ENCODE data around the gene TSTD2. TPM values are rescaled to one million over a fixed set of nuclear protein-coding genes. Genes with fewer than 3 reads are reported as not detected.

Gene TSTD2
- total and polyA plus RNA-seq, 12 donors: 13.2 to 27.3 (median 19.2) TPM

DNA sequence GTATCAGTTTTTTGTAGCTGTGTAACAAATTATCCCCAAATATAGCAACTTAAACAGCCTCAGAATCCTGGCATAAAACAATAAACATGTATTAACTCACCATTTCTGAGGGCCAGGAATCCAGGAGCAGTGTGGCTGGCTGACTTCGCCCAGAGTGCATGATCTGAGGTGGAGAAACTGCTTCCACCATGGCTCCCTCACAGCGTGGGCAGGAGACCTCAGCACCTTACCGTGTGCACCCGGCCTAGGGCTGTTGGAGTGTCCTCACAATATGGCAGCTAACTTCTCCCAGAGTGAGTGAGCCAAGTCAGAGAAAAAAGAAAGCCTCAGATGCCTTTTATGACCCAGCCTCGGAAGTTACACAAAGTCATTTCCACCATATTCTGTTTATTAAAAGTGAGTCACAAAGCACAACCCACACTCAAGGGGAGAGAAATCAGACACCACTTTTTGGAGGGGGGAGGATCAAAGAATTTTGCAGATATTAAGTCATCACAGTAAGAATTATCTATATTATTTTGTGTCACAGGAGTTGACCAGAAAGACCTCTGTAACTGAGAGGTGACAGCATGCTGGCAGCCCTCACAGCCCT, 59.6 kb downstream of the TSTD2 start:
- no peaks in the 10 kb centered on the region for H3K9me3 ChIP-seq (replicated peaks in 1 of 3)
- H3K27me3 ChIP-seq: no peaks in the 10 kb centered on the region
- intact Hi-C loops (cut with DNase I): no loop called here
- 86 to 93% (median 89%) methylated on average over 5 of the region's 5 CpGs for WGBS, 4 donors
- DNase-seq: peak in 3 of 7 donors; percentile 9 to 50 (median 13)
- TF ChIP-seq, protein P1, sequence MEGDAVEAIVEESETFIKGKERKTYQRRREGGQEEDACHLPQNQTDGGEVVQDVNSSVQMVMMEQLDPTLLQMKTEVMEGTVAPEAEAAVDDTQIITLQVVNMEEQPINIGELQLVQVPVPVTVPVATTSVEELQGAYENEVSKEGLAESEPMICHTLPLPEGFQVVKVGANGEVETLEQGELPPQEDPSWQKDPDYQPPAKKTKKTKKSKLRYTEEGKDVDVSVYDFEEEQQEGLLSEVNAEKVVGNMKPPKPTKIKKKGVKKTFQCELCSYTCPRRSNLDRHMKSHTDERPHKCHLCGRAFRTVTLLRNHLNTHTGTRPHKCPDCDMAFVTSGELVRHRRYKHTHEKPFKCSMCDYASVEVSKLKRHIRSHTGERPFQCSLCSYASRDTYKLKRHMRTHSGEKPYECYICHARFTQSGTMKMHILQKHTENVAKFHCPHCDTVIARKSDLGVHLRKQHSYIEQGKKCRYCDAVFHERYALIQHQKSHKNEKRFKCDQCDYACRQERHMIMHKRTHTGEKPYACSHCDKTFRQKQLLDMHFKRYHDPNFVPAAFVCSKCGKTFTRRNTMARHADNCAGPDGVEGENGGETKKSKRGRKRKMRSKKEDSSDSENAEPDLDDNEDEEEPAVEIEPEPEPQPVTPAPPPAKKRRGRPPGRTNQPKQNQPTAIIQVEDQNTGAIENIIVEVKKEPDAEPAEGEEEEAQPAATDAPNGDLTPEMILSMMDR (IDR thresholded peaks at IDR 0.05): no peak
- no peak for TF ChIP-seq POLR2A (IDR thresholded peaks at IDR 0.05)
- peaks cover 17 to 25% of the 10 kb centered on the region in 2 donors for H3K4me1 ChIP-seq (replicated peaks in 1 of 2)
- no peak overlapping the region for H3K4me3 ChIP-seq
- peaks cover 0 to 37% of the 10 kb centered on the region in 2 donors for H3K36me3 ChIP-seq (replicated peaks in 1 of 2)
- H3K27ac ChIP-seq: peak overlapping the region in 1 of 5 donors; percentile 72

DNA sequence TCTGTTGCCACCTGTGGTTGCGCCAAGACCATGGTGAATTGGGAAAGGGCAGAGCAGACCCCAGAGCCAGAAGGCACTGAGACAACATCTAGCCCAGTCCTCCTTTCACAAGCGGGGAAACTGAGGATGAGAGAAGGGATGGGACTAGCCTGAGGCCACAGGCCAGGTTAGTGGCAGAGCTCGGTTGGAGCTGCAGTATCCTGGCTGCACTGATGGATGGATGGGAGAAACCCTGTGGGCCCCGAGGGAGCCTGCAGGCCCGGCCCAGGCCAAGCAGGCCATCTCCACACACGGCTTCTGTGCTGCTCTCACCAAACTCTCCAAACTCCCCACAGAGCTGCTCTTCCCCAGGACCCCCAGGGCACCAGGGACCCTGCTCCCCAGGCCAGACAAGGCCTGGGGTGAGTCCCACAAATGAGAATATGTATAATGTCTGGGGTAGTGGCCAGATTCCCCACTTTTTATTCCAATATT, 60.2 kb downstream of the TSTD2 start:
- intact Hi-C loops (cut with DNase I): no loop called here
- H3K4me1 ChIP-seq (replicated peaks in 1 of 2): peaks cover 17 to 25% of the 10 kb centered on the region in 2 donors
- peak overlapping the region in 2 of 5 donors; percentile 66 to 72 for H3K27ac ChIP-seq
- H3K4me3 ChIP-seq: no peak overlapping the region
- 85 to 94% (median 87%) methylated on average over 6 of the region's 6 CpGs for WGBS, 4 donors
- peaks cover 0 to 44% of the 10 kb centered on the region in 2 donors for H3K36me3 ChIP-seq (replicated peaks in 1 of 2)
- no peaks in the 10 kb centered on the region for H3K9me3 ChIP-seq (replicated peaks in 1 of 3)
- no peaks in the 10 kb centered on the region for H3K27me3 ChIP-seq
- DNase-seq: peak in 3 of 7 donors; percentile 9 to 50 (median 19)
- TF ChIP-seq, protein P1 (IDR thresholded peaks at IDR 0.05): no peak
- no peak for TF ChIP-seq POLR2A (IDR thresholded peaks at IDR 0.05)

DNA sequence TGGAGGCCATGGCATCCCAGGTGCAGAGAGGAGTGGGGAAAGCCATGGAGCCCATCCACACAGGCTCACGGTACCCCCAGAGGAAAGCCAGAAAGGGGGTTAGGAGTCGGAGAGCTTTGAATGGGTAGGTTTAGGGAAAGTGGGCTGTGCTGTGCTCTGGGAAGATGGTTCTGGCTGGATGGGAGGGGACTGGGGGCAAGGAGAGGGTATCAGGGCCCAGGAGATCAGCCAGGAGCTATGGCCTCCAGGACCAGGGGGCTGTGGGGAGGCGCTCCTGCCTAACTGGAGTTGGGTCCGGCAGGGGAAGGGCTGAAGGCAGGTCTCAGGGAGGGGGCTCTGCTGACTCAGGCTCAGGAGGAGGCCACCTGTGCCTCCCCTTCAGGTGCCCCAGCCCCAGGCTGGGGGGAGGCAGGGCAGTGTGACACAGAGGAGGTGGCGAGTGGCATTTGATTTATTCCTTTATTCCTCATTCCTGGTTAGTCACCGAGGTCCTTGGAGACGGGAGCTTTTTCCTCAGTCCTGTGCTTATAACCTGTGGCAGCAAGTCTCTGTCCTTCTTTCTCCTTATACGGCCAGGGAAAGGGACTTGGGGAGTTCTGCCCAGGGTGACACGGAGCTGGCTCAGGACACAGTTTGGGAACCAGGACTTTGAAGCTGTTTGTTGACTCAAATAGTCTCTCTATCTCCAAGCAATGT, 60.8 kb downstream of the TSTD2 start:
- no peak for TF ChIP-seq POLR2A (IDR thresholded peaks at IDR 0.05)
- TF ChIP-seq, protein P1 (IDR thresholded peaks at IDR 0.05): no peak
- H3K9me3 ChIP-seq (replicated peaks in 1 of 3): no peaks in the 10 kb centered on the region
- 47 to 79% (median 66%) methylated on average over 8 to 9 of the region's 9 CpGs for WGBS, 4 donors
- no peak overlapping the region for H3K4me3 ChIP-seq
- H3K4me1 ChIP-seq (replicated peaks in 1 of 2): peaks cover 17 to 25% of the 10 kb centered on the region in 2 donors
- H3K36me3 ChIP-seq (replicated peaks in 1 of 2): peaks cover 0 to 46% of the 10 kb centered on the region in 2 donors
- H3K27ac ChIP-seq: peak overlapping the region in 3 of 5 donors; percentile 50 to 72 (median 66)
- intact Hi-C loops (cut with DNase I): no loop called here
- peak; percentile 41 to 65 (median 47) for DNase-seq
- H3K27me3 ChIP-seq: no peaks in the 10 kb centered on the region

GRCh38 chr9:97571664-97572063, 61.5 kb downstream of the TSTD2 start:
- DNase-seq: peak in 6 of 7 donors; percentile 26 to 74 (median 60)
- peaks cover 17 to 25% of the 10 kb centered on the region in 2 donors for H3K4me1 ChIP-seq (replicated peaks in 1 of 2)
- no peak overlapping the region for H3K4me3 ChIP-seq
- H3K9me3 ChIP-seq (replicated peaks in 1 of 3): no peaks in the 10 kb centered on the region
- intact Hi-C loops (cut with DNase I): no loop called here
- TF ChIP-seq, protein P1 (IDR thresholded peaks at IDR 0.05): no peak
- TF ChIP-seq POLR2A (IDR thresholded peaks at IDR 0.05): no peak
- H3K27me3 ChIP-seq: no peaks in the 10 kb centered on the region
- H3K36me3 ChIP-seq (replicated peaks in 1 of 2): peaks cover 0 to 46% of the 10 kb centered on the region in 2 donors
- 41 to 64% (median 45%) methylated on average over 1 of the region's 1 CpG; no CpG with 5 or more reads in 1 of the 4 donors for WGBS, 4 donors
- H3K27ac ChIP-seq: peak overlapping the region in 3 of 5 donors; percentile 50 to 72 (median 51)

Measured in adrenal gland (tissue), 12 donors.